Spleen (tissue), 11 donors: ENCODE data around the gene SULT1C3. TPM values are rescaled to one million over a fixed set of nuclear protein-coding genes. Genes with fewer than 3 reads are reported as not detected.

Source experiments
- DNase-seq: peaks from one replicate; pipeline ENCODE4 v3.0.0-alpha.2; 2020
- H3K27ac ChIP-seq, 8 donors: fragments of 200-600 bp; sonication (generic) in 7 of 8; 1 replicate in 4 of 8; 2 replicates in 4 of 8; pipeline versions ENCODE4 v1.5.0 to v1.8.0; 2016 to 2021; ENCODE audit warnings: inconsistent platforms in 4 of 8, mild to moderate bottlenecking in 4 of 8, moderate library complexity in 1 of 8
- H3K27me3 ChIP-seq, 7 donors: fragments of 200-600 bp; sonication (generic) in 6 of 7; replicated peaks in 1 of 7; 1 replicate in 4 of 7; 2 replicates in 3 of 7; pipeline versions ENCODE4 v1.5.0 to v1.8.0; 2016 to 2021; ENCODE audit warnings: inconsistent platforms in 3 of 7, mild to moderate bottlenecking in 1 of 7
- H3K36me3 ChIP-seq, 6 donors: fragments of 200-600 bp; sonication (generic) in 5 of 6; 1 replicate in 4 of 6; 2 replicates in 2 of 6; pipeline versions ENCODE4 v1.5.0 to v1.8.0; 2016 to 2021; ENCODE audit warnings: inconsistent platforms in 2 of 6
- H3K4me1 ChIP-seq, 6 donors: fragments of 200-600 bp; sonication (generic) in 5 of 6; 1 replicate in 3 of 6; 2 replicates in 3 of 6; pipeline versions ENCODE4 v1.5.0 to v1.8.0; 2016 to 2021; ENCODE audit warnings: inconsistent platforms in 3 of 6
- H3K4me3 ChIP-seq, 8 donors: fragments of 200-600 bp; sonication (generic) in 7 of 8; 1 replicate in 4 of 8; 2 replicates in 4 of 8; pipeline versions ENCODE4 v1.5.0 to v1.8.0; 2016 to 2021; ENCODE audit warnings: inconsistent platforms in 4 of 8, mild to moderate bottlenecking in 4 of 8, moderate library complexity in 2 of 8
- H3K9me3 ChIP-seq, 8 donors: fragments of 200-600 bp; sonication (generic) in 7 of 8; 1 replicate in 4 of 8; 2 replicates in 4 of 8; pipeline versions ENCODE4 v1.5.0 to v1.8.0; 2016 to 2021; ENCODE audit warnings: inconsistent platforms in 4 of 8
- POLR2A ChIP-seq, 3 donors: fragments of 450-650 bp; IDR thresholded peaks; one replicate each; pipeline ENCODE4 v1.5.1; 2017; ENCODE audit warnings: antibody characterized with exemption in 3 of 3, mild to moderate bottlenecking in 1 of 3
- POLR2AphosphoS5 ChIP-seq, 3 donors: sonication (generic); formaldehyde crosslinking; IDR thresholded peaks; one replicate each; pipeline ENCODE4 v1.5.1; 2017; ENCODE audit warnings: antibody characterized with exemption in 3 of 3
- WGBS, 5 donors: extraction: QIAGEN DNeasy Blood & Tissue Kit in 3 of 5; methylation state at CpG; one replicate each; pipeline versions ENCODE4 v1.1.5 to v1.1.7; 2013 to 2018; 5-methylcytosine and 5-hydroxymethylcytosine counted together
- intact Hi-C: fragments of 100-400 bp; cut with DNase I; formaldehyde crosslinking; loops from one replicate; pipeline ENCODE4 v1.15.0; 2023; ENCODE audit warnings: low total_unique reads
- polyA plus RNA-seq, 3 donors: library from polyadenylated mRNA; stranded (reverse); fragments of 200-250 nt; gene quantifications; one replicate each; pipeline ENCODE4 v1.2.1, GENCODE V29; 2013
- total RNA-seq, 7 donors: library from RNA; depleted of rRNA in 3 of 7; stranded (reverse); fragments of >200 nt in 3 of 7; fragmentation: NEBNext Ultra II Directional in 4 of 7; extraction: Animal tissue kit (Norgen Biotek cat#: 25700) in 4 of 7; gene quantifications; one replicate each; pipeline versions ENCODE4 v1.1.0 to v1.2.1, GENCODE V29; 2016 to 2021
- TF ChIP-seq, protein P1 (sequence below), 11 experiments: fragments of 200-600 bp in 7 of 11; fragments of 450-650 bp in 4 of 11; sonication (generic) in 4 of 11; IDR thresholded peaks in 8 of 11; conservative IDR thresholded peaks in 3 of 11; 1 replicate in 7 of 11; 2 replicates in 4 of 11; pipeline versions ENCODE4 v1.4.0 to v1.8.0; 2016 to 2021; ENCODE audit warnings: antibody characterized with exemption in 11 of 11, inconsistent platforms in 4 of 11, mild to moderate bottlenecking in 1 of 11
- donor health status: healthy with polysubstance abuse.
- donor health status: DM: no; HTN: no; CAD: no; lungs with moderate emphysema.
- donor health status: DM: no; HTN: no; CAD: no.
- donor health status: Bipolar disorder and iron deficiency.
- donor health status: healthy.
- donor health status: DM: no; HTN: no; CAD: no.
- donor health status: DM: yes; HTN: yes; CAD: no.

SULT1C3 gene
- total and polyA plus RNA-seq, 10 donors, result not detected

- Histone ChIP-seq H3K4me1 (no peaks in the 10 kb centered on the region), H3K27ac (no peak overlapping the region), H3K4me3 (no peak overlapping the region), H3K27me3 (peaks cover 0 to 5% (median 0%) of the 10 kb centered on the region in 7 donors), H3K9me3 (peaks cover 0 to 20% (median 15%) of the 10 kb centered on the region in 8 donors), H3K36me3 (no peaks in the 10 kb centered on the region)
- WGBS, 5 donors, result 62 to 79% (median 71%) methylated on average over 4 of the region's 4 CpGs
- intact Hi-C loops, result no loop called here
- no peak for DNase-seq
- TF ChIP-seq, protein P1, sequence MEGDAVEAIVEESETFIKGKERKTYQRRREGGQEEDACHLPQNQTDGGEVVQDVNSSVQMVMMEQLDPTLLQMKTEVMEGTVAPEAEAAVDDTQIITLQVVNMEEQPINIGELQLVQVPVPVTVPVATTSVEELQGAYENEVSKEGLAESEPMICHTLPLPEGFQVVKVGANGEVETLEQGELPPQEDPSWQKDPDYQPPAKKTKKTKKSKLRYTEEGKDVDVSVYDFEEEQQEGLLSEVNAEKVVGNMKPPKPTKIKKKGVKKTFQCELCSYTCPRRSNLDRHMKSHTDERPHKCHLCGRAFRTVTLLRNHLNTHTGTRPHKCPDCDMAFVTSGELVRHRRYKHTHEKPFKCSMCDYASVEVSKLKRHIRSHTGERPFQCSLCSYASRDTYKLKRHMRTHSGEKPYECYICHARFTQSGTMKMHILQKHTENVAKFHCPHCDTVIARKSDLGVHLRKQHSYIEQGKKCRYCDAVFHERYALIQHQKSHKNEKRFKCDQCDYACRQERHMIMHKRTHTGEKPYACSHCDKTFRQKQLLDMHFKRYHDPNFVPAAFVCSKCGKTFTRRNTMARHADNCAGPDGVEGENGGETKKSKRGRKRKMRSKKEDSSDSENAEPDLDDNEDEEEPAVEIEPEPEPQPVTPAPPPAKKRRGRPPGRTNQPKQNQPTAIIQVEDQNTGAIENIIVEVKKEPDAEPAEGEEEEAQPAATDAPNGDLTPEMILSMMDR (IDR thresholded peaks at IDR 0.05 in 8 of 11, conservative IDR thresholded peaks at IDR 0.05 in 3 of 11), result no peak
- no peak for TF ChIP-seq POLR2A (IDR thresholded peaks at IDR 0.05)
These were observed 11.8 kb upstream of the SULT1C3 start for GRCh38 chr2:108228006-108228405.

DNA sequence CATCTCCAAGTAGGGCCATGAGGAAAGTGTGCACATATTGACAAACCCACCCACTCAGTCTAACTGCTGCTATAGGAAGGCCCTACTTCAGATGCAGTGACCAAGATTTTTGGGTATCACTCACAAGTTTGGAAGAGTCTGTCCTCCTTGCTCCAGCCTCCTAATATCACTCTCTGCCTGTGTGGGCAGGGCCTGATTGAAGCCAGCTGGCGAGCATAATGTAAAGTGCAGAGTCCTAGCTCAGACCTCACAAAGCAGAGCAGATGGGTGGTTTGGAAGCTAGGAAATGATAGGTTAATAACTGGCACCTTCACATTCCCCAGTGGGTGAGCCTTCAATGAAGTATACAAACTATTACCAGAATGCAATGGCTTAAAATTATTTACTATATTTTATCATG is 11.2 kb upstream of the SULT1C3 start:
- DNase-seq, result no peak
- H3K9me3 ChIP-seq, result peaks cover 0 to 15% (median 10%) of the 10 kb centered on the region in 8 donors
- H3K27ac ChIP-seq, result no peak overlapping the region
- WGBS, 5 donors, result 75 to 100% (median 84%) methylated on average over 1 of the region's 1 CpG
- intact Hi-C loops, result no loop called here
- no peaks in the 10 kb centered on the region for H3K4me1 ChIP-seq
- no peak overlapping the region for H3K4me3 ChIP-seq
- peaks cover 0 to 5% (median 0%) of the 10 kb centered on the region in 7 donors for H3K27me3 ChIP-seq
- TF ChIP-seq, protein P1 (IDR thresholded peaks at IDR 0.05 in 8 of 11, conservative IDR thresholded peaks at IDR 0.05 in 3 of 11), result no peak
- TF ChIP-seq POLR2A (IDR thresholded peaks at IDR 0.05) (no peak), POLR2AphosphoS5 (IDR thresholded peaks at IDR 0.05) (no peak)
- H3K36me3 ChIP-seq, result no peaks in the 10 kb centered on the region

GRCh38 chr2:108229875-108230274 is 9.9 kb upstream of the SULT1C3 start:
- 50 to 86% (median 72%) methylated on average over 1 to 2 of the region's 2 CpGs for WGBS, 5 donors
- H3K27me3 ChIP-seq, result peaks cover 0 to 5% (median 0%) of the 10 kb centered on the region in 7 donors
- H3K4me3 ChIP-seq, result no peak overlapping the region
- H3K27ac ChIP-seq, result no peak overlapping the region
- TF ChIP-seq POLR2A (IDR thresholded peaks at IDR 0.05) (no peak), POLR2AphosphoS5 (IDR thresholded peaks at IDR 0.05) (no peak)
- TF ChIP-seq, protein P1 (IDR thresholded peaks at IDR 0.05 in 8 of 11, conservative IDR thresholded peaks at IDR 0.05 in 3 of 11), result no peak
- no peak for DNase-seq
- peaks cover 0 to 4% (median 0%) of the 10 kb centered on the region in 8 donors for H3K9me3 ChIP-seq
- intact Hi-C loops, result no loop called here
- H3K4me1 ChIP-seq, result no peaks in the 10 kb centered on the region
- H3K36me3 ChIP-seq, result no peaks in the 10 kb centered on the region

DNA sequence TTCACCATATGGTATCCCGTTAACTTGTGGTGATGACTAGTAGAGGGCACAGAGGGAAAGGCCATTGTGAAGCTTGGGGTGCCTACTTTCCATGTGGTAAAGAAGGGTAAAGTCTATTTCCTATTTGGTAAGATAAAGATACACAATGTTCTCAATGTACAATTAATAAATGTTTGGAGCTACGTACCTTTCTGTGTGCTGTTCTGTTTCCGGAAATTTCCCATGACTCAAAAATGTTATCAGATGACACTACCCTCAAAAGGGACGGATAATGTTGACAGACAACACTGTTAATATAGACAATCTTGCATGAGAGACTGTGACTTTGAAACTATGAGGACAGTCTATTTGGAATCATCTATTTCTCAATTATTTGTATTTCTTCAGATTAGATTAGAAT is 4.2 kb upstream of the SULT1C3 start:
- Histone ChIP-seq H3K4me1 (no peaks in the 10 kb centered on the region), H3K27ac (no peak overlapping the region), H3K4me3 (no peak overlapping the region), H3K36me3 (no peaks in the 10 kb centered on the region), H3K9me3 (peaks cover 0 to 35% (median 25%) of the 10 kb centered on the region in 8 donors), H3K27me3 (no peaks in the 10 kb centered on the region)
- TF ChIP-seq POLR2AphosphoS5 (IDR thresholded peaks at IDR 0.05) (no peak), POLR2A (IDR thresholded peaks at IDR 0.05) (no peak)
- TF ChIP-seq, protein P1 (IDR thresholded peaks at IDR 0.05 in 8 of 11, conservative IDR thresholded peaks at IDR 0.05 in 3 of 11), result no peak
- WGBS, 5 donors, result 83 to 94% (median 87%) methylated on average over 4 of the region's 4 CpGs
- no peak for DNase-seq
- intact Hi-C loops, result no loop called here
